Measurements from ENCODE around the gene LPP. TPM values are rescaled to one million over a fixed set of nuclear protein-coding genes. Genes with fewer than 3 reads are reported as not detected.

LPP gene
- total and polyA plus RNA-seq, 2 of the 13 experiments (the other 11 are each of a cell fraction or from before 2014, with no cell fraction given) = 19.2 to 29.9 TPM

GRCh38 chr3:188929137-188929536 lies 775.2 kb downstream of the LPP start (continued):
- TF ChIP-seq, protein P1, sequence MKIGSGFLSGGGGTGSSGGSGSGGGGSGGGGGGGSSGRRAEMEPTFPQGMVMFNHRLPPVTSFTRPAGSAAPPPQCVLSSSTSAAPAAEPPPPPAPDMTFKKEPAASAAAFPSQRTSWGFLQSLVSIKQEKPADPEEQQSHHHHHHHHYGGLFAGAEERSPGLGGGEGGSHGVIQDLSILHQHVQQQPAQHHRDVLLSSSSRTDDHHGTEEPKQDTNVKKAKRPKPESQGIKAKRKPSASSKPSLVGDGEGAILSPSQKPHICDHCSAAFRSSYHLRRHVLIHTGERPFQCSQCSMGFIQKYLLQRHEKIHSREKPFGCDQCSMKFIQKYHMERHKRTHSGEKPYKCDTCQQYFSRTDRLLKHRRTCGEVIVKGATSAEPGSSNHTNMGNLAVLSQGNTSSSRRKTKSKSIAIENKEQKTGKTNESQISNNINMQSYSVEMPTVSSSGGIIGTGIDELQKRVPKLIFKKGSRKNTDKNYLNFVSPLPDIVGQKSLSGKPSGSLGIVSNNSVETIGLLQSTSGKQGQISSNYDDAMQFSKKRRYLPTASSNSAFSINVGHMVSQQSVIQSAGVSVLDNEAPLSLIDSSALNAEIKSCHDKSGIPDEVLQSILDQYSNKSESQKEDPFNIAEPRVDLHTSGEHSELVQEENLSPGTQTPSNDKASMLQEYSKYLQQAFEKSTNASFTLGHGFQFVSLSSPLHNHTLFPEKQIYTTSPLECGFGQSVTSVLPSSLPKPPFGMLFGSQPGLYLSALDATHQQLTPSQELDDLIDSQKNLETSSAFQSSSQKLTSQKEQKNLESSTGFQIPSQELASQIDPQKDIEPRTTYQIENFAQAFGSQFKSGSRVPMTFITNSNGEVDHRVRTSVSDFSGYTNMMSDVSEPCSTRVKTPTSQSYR (CRISPR knock-in tag; IDR thresholded peaks at IDR 0.05; ENCODE audit: borderline replicate concordance) = no peak
- no peak for TF ChIP-seq KMT2B (CRISPR knock-in tag; IDR thresholded peaks at IDR 0.05)
- no peak for TF ChIP-seq HMGXB3 (CRISPR knock-in tag; IDR thresholded peaks at IDR 0.05; ENCODE audit: borderline replicate concordance)
- peak; percentile 53 for TF ChIP-seq ZMYM4 (CRISPR knock-in tag; IDR thresholded peaks at IDR 0.05)
- peak; percentile 28 for TF ChIP-seq TEAD3 (CRISPR knock-in tag; optimal IDR thresholded peaks at IDR 0.05; ENCODE audit: borderline replicate concordance)
- TF ChIP-seq SOX6 (IDR thresholded peaks at IDR 0.05) = no peak
- TF ChIP-seq SOX6 (CRISPR knock-in tag; IDR thresholded peaks at IDR 0.05) = peak; percentile 45; the same call in 1 of the 2 replicates
- no peak for TF ChIP-seq RELA (CRISPR knock-in tag; IDR thresholded peaks at IDR 0.05)
- TF ChIP-seq, protein P2, sequence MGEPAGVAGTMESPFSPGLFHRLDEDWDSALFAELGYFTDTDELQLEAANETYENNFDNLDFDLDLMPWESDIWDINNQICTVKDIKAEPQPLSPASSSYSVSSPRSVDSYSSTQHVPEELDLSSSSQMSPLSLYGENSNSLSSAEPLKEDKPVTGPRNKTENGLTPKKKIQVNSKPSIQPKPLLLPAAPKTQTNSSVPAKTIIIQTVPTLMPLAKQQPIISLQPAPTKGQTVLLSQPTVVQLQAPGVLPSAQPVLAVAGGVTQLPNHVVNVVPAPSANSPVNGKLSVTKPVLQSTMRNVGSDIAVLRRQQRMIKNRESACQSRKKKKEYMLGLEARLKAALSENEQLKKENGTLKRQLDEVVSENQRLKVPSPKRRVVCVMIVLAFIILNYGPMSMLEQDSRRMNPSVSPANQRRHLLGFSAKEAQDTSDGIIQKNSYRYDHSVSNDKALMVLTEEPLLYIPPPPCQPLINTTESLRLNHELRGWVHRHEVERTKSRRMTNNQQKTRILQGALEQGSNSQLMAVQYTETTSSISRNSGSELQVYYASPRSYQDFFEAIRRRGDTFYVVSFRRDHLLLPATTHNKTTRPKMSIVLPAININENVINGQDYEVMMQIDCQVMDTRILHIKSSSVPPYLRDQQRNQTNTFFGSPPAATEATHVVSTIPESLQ (CRISPR knock-in tag; conservative IDR thresholded peaks at IDR 0.05) = no peak
- no peak for TF ChIP-seq MAFK (conservative IDR thresholded peaks at IDR 0.05 in 1 of 2, IDR thresholded peaks at IDR 0.05 in 1 of 2; ENCODE audit: low read length in 2 of 2)
